ENCODE results near the gene CACNA1B. TPM values are rescaled to one million over a fixed set of nuclear protein-coding genes. Genes with fewer than 3 reads are reported as not detected.

Gene CACNA1B
- total RNA-seq, 1 experiment from 2014 or later: 1.7 TPM

- no TSS peak for BruUV-seq (replicated peaks)
- H3K36me3 ChIP-seq (ENCODE audit: control insufficient read depth in 1 of 2, insufficient read depth in 2 of 2, low read length in 2 of 2): no peaks in the 10 kb centered on the region
- H4K20me1 ChIP-seq (ENCODE audit: insufficient read depth): no peaks in the 10 kb centered on the region
- H3K4me1 ChIP-seq (ENCODE audit: control insufficient read depth in 1 of 2, insufficient read depth in 2 of 2, low read length in 2 of 2): no peaks in the 10 kb centered on the region
- CTCF ChIA-PET: no interaction called here
- no peaks in the 10 kb centered on the region for H3K79me2 ChIP-seq (ENCODE audit: insufficient read depth, low read length)
- DNase-seq (ENCODE audit: low read depth, low spot score): no peak
- H3K27me3 ChIP-seq (ENCODE audit: insufficient read depth, low read length): no peaks in the 10 kb centered on the region
- intact Hi-C loops (cut with micrococcal nuclease): no loop called here
- H3K9ac ChIP-seq (ENCODE audit: low read length): no peak overlapping the region
- ATAC-seq: no peak
- H2AFZ ChIP-seq (ENCODE audit: low read depth, low read length, poor library complexity, severe bottlenecking): no peak overlapping the region
- no peak overlapping the region for H3K4me3 ChIP-seq (replicated peaks in 1 of 2; ENCODE audit: low read depth in 1 of 2, low read length in 2 of 2)
- H3K4me2 ChIP-seq (ENCODE audit: low read length): no peak overlapping the region
- H3K27ac ChIP-seq (ENCODE audit: low read depth, low read length): no peak overlapping the region
- POLR2A ChIA-PET: no interaction called here
- RAD21 ChIA-PET (ENCODE audit: low non-redundant PET in 1 of 2, low total read pairs in 2 of 2, uncharacterized antibody in 2 of 2, unreplicated experiment in 2 of 2): no interaction called here
- H3K9me3 ChIP-seq (ENCODE audit: control insufficient read depth in 1 of 2, insufficient read depth in 1 of 2, low read depth in 1 of 2, low read length in 2 of 2): no peaks in the 10 kb centered on the region
- H3K9me2 ChIP-seq (ENCODE audit: insufficient read depth): no peaks in the 10 kb centered on the region
- TF ChIP-seq RAD21 (IDR thresholded peaks at IDR 0.05; ENCODE audit: low read depth): no peak
- no peak for TF ChIP-seq TCF7L2 (IDR thresholded peaks at IDR 0.05; ENCODE audit: borderline replicate concordance, extremely low read depth, insufficient read depth, insufficient read length)
- TF ChIP-seq FOSL1 (IDR thresholded peaks at IDR 0.05; ENCODE audit: low read depth): no peak
- no peak for TF ChIP-seq SIN3A (IDR thresholded peaks at IDR 0.05; ENCODE audit: low read depth)
- no peak for TF ChIP-seq YY1 (IDR thresholded peaks at IDR 0.05; ENCODE audit: extremely low read depth, insufficient replicate concordance, low read depth, low read length)
- no peak for TF ChIP-seq ZNF274 (IDR thresholded peaks at IDR 0.05; ENCODE audit: low read depth, low read length)
- TF ChIP-seq SRF (IDR thresholded peaks at IDR 0.05; ENCODE audit: low read depth): no peak
- no peak for TF ChIP-seq CEBPB (IDR thresholded peaks at IDR 0.05; ENCODE audit: low read depth)
- no peak for TF ChIP-seq POLR2AphosphoS5 (IDR thresholded peaks at IDR 0.05; ENCODE audit: low read depth, low read length)
- no peak for TF ChIP-seq EGR1 (IDR thresholded peaks at IDR 0.05; ENCODE audit: low read depth)
- TF ChIP-seq EZH2 (IDR thresholded peaks at IDR 0.05): no peak
- no peak for TF ChIP-seq CBX3 (IDR thresholded peaks at IDR 0.05; ENCODE audit: low read depth)
- no peak for TF ChIP-seq JUND (IDR thresholded peaks at IDR 0.05)
- TF ChIP-seq, protein P1, sequence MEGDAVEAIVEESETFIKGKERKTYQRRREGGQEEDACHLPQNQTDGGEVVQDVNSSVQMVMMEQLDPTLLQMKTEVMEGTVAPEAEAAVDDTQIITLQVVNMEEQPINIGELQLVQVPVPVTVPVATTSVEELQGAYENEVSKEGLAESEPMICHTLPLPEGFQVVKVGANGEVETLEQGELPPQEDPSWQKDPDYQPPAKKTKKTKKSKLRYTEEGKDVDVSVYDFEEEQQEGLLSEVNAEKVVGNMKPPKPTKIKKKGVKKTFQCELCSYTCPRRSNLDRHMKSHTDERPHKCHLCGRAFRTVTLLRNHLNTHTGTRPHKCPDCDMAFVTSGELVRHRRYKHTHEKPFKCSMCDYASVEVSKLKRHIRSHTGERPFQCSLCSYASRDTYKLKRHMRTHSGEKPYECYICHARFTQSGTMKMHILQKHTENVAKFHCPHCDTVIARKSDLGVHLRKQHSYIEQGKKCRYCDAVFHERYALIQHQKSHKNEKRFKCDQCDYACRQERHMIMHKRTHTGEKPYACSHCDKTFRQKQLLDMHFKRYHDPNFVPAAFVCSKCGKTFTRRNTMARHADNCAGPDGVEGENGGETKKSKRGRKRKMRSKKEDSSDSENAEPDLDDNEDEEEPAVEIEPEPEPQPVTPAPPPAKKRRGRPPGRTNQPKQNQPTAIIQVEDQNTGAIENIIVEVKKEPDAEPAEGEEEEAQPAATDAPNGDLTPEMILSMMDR (IDR thresholded peaks at IDR 0.05 in 2 of 3, conservative IDR thresholded peaks at IDR 0.05 in 1 of 3; ENCODE audit: borderline replicate concordance in 1 of 3, insufficient read depth in 1 of 3, low read depth in 2 of 3, low read length in 2 of 3): no peak
- no peak for TF ChIP-seq MAX (IDR thresholded peaks at IDR 0.05)
- TF ChIP-seq ZBTB33 (IDR thresholded peaks at IDR 0.05; ENCODE audit: extremely low read depth, insufficient replicate concordance, low read length): no peak
- TF ChIP-seq POLR2A (IDR thresholded peaks at IDR 0.05; ENCODE audit: borderline replicate concordance, extremely low read depth, insufficient read depth, insufficient read length): no peak
- TF ChIP-seq ELF1 (IDR thresholded peaks at IDR 0.05; ENCODE audit: borderline replicate concordance, low read depth): no peak
- no peak for TF ChIP-seq ZFX (IDR thresholded peaks at IDR 0.05)
Measured at GRCh38 chr9:138098908-138099791, 221.6 kb downstream of the CACNA1B start.
